HuH-7.5 (cell line): ENCODE measurements around the gene ZNF750.

Experiments used
- DNase-seq: peaks from one replicate; pipeline ENCODE4 v3.0.0; 2011; ENCODE audit warnings: low spot score

The ZNF750 gene

DNA sequence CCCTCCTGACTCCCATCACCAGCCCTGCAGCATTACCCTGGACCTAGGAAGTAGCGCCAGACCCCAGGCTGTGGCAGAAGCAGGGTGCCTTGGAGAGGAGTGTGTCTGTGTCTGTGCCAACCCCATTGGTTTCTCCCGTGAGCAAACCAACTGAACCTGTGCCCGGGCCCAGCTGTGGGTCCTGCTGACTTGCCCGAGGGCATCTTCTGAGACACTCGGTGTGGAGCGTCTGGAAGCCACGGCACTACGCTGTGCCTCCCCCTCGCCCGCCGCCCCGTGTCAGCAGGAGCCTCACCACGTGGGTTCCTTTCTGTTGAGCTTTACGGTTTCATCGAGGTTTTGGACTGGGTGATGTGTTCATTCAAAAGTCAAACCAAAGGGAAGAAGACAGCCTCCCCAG is 27.8 kb downstream of the ZNF750 start:
- no peak for DNase-seq

DNA sequence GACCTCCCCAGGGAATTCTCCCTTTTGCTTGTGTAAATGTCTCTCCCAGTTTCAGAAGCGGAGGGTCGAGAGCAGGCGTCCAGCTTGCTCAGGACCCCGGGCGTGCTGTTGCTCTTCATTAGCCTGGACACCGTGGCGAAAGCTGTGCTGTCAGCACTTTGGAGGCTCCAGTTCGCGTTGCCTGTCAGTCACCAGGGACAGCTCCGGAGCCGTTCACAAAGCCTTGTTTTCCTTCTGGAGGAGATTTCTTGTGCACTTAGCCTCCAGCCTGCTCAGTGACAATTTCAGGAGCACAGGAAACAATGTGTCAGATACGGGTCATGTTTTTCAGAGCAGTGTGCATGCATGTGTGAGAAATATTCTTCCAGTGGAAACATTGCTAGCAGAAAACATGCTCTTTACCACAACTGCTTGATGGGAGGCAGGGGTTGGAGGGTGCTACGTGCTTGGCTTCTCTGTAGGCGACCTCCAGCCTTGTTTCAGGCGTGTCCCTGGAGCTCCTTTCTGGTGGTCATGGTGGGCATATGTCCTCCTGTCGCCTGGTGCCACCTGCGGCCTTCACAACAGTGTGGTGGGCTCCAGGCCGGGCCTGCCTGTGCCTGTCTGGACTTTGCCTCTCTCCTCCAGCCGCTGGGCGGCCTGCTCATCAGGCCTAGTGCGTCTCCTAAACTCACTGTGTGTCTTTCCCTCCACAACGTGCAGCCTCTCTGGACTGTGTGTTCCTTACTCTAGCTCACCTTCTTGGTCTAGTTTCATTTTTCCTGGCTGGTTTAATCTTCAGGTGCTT is 29.0 kb downstream of the ZNF750 start:
- no peak for DNase-seq

DNA sequence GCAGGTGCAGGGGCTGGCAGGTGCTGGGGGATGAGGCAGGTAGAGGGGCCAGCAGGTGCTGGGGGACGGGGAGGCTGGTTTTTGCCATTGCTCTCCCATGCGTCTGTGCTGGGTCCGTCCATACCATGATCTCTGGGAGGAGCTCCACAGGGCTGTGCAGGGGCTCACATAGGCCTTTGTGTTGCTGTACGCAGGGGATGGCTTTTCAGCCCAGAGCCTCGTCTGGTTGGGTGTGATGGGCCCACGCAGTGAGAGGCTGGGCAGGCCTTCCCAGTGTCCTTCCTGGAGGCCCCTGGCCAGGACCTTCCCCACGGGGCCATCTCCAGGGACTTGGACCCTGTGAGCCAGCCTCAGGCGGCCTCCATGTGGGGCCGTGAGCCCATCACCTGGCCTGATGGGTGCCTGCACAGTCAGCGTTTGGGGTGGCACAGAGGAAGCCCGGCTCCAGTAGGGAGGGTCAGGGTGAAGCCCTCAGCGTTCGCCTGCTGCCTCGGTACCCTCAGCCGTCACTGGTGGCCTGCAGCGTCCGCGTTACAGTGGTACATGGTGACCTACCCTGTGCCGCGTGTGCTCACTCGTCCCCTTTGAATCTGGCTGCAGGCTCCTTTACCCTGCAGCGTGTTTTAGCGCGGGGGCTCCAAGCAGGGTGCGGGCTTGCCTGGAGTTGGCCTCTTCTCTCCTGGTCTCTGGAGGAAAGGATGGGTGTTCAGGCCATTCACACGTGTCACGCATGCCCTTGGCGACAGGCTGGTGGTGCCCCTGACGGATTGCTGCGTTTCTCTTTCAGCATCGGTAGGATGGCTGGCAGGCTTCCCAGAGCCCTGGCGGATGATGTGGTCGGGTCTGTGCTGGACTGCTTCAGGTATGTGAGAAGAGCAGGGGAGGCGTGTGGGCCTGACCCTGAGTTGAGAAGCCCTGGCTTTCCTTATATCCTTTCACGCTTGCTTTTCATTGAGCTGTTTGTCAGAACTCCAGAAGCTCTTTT is 30.6 kb downstream of the ZNF750 start:
- no peak for DNase-seq

DNA sequence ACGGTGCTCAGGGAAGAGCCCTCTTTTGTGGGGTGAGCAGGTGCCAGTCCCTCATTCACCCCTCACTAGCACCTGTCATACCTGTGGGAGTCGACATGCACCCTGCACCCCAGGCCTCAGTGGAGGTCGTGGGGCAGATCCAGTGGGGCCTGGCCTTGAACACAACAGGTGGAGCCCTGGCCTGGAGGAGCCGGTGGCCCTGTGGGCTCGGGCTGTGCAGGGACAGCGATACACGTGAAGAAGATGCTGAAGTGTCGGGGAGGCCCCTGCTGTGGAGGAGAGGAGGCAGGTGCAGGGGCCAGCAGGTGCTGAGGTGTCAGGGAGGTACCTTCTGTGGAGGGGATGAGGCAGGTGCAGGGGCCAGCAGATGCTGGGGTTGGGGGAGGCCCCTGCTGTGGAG is 31.8 kb downstream of the ZNF750 start:
- no peak for DNase-seq

DNA sequence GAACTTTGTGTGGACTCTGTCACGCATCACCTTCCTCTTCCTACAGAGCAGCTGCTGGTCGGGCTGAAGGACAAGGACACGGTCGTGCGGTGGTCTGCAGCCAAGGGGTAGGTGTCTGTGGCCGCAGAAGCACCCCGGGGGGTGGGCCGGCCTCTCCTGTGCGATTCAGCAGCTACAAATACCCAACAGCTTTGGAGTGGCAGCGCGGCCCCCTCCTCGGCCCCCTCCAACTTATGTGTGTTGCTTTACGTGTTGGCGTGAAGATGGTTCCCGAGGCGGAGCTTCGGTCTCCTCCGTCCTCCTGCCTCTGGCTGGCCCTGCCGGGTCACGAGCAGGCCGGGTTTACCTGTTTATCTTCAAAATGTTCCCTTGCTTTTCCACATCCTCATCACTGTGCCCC is 32.3 kb downstream of the ZNF750 start:
- no peak for DNase-seq

DNA sequence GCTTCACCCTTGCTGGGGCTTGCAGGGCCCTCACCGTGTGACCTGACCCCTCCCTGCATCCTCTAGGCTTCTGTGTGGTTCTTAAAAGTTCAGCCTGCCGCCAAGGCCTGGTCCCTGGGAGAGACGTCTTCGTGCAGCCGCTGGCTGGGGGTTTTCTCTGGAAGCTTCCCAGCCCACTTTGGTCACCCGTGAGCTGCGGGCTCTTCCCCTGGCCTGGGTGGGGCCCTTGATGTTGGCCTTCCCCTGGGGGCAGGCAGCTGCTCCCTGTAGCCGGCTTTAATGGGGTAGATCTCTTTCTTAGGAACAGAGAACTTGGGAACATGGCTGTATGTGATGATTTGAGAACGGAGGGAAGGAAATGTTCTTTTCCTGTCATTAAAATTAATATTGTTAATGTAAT is 32.7 kb downstream of the ZNF750 start:
- no peak for DNase-seq

DNA sequence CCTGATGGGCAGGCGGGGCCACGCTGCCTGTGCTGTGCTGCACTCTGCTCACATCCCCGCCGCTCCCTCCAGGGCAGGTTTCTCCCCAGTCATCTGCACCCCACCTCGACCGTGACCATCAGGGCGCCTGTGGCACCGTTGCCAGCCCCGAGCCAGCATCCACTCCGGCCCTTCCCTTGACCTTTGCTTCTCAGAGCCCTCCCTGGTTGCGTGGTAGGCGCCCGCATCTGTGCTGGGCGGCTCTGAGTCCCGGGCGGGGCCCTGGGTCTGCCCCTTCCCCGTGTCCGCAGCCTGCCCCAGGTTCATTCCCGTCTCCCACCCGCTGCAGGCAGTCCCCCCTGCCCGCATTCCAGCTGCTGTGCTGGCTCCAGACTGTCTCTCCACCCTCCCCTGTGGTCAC is 33.2 kb downstream of the ZNF750 start:
- no peak for DNase-seq

DNA sequence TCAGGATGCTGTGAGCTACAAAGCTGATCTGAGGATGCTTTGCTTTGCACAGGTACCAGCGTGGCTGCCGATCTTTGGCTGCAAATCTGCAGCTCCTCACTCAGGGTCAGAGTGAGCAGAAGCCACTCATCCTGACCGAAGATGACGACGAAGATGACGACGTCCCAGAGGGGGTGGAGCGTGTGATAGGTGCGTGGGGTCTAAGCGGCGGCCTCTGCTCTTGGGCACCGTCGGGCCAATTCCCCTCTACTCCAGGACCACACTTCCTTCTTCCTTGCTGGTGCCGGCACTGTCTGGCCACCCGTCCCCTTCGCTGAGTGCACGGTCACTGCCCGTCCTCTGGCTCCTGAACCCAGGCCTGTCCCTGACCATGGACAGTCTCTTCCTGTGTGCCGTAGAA is 34.0 kb downstream of the ZNF750 start:
- no peak for DNase-seq

DNA sequence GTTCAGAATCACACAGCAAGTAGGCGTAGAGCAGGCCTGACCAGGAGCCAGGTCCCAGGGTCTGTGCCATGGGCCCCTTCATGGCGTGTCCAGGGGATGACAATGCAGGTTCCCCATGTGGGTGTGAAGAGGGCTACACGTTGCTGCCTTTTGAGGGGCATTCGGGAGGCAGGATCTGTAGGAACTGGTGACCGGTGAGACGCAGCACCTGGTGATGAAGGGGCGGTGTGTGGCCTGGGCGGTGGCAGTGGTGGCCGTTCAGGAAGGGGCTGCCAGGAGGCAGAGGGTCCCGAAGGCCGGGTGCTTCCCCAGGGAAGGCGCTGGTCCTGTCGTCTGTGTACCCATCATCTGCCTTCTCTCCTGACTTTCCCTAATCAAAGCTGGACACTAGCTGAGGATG is 34.6 kb downstream of the ZNF750 start:
- DNase-seq, result no peak

DNA sequence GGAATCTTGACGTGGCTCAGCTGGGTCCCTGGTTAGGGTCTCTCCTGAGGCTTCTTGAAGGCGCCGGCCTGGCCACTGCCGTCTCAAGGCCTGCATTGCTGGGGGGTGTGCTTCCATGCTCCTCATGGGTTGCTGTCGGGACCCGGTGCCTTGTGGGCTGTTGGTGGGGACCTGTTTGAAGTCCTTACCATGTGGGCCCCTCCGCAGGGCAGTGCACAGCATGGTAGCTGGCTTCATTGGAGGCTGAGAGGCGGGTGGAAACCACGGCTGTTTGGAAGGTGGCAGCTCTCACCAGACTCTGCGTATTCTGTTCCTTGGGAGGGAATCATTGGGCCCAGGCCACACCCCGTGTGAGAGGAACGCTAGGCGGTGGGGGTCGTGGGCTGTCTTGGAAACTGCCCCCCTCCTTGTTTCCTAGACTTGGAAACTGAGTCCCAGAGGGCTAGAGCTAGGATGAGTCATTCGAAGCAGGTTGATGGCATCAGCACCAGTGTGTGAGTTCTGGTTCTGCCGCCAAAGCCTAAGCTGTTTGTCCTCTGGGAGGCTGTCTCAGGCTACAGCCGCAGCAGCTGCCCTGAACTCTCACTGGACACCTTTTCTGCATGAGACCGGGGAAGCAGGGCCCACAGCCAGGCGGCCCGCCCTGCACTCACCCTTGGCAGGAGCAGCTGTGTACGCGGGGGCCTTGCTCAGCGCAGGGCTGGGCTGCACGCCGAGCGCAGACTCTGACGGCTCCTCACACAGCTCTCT is 35.2 kb downstream of the ZNF750 start:
- DNase-seq, result no peak

DNA sequence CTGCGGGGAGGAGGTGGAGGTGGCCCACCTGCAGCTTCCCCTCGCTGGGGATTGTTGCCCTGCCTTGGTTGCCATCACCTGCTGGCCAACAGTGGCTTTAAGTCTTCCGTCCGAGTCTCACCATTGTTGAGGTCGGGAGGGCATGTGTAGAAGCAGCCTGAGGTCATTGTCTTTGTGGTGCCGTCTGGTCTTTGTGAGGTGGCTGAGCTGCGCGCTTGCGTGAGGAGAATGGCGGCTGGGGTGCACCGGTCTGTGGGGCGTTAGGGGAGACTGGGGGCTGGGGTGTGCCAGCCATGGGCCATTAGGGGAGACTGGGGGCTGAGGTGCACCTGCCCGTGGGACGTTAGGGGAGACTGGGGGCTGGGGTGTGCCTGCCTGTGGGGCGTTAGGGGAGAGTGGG is 36.2 kb downstream of the ZNF750 start:
- DNase-seq, result no peak

DNA sequence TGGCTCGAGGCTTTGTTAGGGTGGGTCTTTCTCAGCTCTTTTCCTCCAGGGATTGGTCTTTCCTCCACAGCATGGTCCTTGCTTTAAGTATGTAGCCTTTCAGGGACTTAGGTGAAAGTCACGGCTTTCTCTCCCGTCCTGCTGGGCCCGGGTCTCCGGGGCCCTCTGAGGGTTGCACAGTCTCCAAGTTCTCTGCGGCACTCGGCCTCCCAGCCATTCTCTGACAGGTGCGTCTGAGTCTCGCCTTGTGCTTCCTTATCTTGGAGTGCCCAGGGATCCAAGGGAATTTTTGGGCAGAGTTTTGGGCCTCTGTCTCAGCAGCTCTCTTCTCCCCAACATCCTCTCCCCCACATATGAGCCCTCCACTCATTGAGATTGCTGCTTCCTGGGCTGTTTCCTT is 36.6 kb downstream of the ZNF750 start:
- no peak for DNase-seq

DNA sequence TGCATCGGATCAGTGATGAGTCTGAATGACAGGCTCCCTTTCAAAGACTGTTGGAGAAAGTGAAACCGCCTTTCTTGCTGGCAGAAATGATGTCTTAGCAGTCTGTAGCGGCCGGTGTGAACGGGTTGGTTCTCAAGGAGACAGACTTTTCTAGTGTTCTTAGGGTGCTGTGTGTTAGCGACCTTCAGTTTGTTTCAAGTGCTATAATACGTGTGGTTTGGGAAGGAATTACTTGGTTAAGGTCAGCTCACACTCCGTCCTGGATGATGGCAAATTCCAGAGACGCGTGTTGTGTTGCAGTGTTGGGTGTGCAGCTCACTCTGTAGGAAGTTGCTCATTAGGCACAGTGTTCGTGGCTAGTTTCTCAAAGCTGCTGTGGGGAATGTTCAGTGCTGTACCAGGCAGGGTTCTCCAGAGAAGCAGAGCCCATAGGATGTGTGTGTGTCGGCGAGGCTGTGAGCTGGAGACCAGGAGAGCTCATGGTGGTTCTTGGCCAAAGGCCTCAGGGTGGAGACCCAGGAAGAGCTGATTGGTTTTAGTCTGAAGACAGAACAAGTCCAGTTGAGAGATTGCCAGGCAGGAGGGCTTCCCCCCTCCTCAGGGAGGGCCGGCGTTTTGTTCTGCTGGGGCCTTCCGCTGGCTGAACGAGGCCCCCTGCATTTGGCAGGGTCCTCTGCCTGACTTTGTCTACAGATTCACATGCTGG is 37.6 kb downstream of the ZNF750 start:
- no peak for DNase-seq

DNA sequence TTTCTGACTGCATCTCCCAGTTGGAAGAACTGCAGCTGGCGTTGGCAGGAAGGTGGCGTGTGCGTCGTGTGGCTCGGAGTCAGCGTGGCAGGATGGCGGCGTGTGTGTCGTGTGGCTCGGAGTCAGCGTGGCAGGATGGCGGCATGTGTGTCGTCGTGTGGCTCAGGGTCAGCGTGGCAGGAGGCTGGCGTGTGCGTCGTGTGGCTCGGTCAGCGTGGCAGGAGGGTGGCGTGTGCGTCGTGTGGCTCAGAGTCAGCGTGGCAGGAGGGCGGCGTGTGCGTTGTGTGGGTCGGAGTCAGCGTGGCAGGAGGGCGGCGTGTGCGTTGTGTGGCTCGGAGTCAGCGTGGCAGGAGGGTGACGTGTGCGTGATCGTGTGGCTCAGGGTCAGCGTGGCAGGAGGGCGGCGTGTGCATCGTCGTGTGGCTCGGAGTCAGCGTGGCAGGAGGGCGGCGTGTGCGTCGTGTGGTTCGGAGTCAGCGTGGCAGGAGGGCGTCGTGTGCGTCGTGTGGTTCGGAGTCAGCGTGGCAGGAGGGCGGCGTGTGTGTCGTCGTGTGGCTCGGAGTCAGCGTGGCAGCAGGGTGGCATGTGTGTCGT is 38.3 kb downstream of the ZNF750 start:
- no peak for DNase-seq

DNA sequence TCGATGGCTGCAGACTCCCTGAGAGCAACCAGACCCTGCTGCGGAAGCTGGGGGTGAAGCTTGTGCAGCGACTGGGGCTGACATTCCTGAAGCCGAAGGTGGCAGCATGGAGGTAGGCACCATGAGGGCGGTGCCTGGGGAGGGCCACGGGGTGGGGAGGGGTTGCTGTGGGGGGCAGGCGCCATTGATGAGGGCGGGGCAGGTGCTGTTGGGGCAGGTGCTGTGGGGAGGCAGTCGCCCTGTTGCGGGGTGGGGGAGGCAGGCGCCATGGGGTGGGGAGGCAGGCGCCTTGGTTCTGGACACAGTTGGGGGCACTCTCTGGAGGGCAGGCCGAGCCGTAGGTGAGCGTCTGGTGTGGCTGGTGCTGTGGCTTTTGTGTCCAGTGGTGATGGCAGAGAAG is 38.9 kb downstream of the ZNF750 start:
- no peak for DNase-seq

DNA sequence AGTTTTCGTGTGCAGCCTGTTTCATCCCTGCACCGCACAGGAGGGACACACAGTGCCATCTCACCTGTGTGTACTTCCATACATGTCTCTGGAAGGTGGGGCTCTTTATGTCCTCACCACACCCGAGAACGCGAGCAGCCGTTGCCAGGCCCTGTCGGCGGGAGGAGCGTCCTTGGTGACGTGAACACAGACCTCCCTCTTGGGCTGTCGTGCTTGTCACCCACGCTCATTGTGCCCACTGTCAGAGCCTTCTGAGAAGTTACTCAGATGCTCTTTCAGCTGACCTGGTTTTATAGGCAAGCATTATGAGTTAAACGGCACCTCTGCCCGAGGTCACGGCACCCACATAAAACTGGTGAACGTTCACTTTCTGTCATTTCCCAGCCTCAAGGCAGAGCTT is 40.2 kb downstream of the ZNF750 start:
- no peak for DNase-seq

DNA sequence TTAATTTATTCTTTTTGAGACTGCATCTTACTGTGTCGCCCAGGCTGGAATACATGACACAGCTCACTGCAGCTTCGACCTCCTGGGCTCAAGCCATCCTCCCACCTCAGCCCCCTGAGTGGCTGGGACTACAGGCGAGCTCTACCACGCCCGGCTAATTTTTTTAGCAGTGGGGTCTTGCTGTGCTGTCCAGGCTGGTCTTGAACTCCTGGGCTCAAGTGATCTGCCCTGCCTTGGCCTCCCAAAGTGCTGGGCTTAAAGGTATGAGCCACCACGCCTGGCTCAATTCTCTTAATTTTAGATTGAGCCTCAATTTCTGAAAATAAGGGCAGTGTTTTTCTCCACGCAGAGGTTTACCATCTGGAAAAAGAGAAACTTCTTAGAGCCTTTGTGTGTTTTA is 41.1 kb downstream of the ZNF750 start:
- DNase-seq, result no peak

DNA sequence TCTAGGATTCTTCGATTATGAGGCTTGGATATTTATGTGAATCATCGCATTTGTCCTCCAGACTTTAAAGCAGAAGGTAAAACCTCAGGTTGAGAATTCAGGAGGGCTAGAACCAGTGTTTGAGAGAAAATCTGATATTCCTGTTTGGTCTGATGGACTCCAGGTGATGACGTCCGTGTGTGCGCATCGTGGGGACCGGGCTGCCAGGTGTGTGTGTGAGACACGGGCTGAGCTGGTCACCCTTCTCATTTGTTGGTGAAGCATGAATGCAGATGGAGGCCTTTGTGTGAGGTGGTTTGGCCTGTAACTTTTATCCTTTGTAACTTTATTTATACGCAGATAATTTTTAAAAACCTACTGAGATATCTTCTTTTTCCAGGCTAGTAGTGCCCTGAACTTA is 42.8 kb downstream of the ZNF750 start:
- DNase-seq, result no peak

DNA sequence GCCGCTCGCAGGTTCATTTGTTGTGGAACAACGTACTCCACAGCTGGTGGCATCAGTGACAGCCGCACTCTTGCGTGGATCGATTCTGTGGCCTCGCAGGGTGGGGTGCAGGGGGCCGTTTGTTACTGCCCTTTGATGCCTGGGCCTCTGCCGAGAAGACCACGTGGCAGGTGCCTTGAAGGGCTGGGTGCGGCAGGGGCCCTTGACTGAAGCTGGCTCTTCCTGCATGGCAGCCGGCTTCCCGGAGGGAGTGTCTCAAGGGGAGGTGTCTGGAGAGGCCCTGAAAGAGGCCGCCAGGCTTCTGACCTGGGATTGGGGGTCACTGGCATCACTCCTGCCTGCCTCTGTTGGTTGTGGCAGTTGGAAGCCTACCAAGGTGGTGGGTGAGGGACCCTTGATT is 44.2 kb downstream of the ZNF750 start:
- DNase-seq, result no peak

DNA sequence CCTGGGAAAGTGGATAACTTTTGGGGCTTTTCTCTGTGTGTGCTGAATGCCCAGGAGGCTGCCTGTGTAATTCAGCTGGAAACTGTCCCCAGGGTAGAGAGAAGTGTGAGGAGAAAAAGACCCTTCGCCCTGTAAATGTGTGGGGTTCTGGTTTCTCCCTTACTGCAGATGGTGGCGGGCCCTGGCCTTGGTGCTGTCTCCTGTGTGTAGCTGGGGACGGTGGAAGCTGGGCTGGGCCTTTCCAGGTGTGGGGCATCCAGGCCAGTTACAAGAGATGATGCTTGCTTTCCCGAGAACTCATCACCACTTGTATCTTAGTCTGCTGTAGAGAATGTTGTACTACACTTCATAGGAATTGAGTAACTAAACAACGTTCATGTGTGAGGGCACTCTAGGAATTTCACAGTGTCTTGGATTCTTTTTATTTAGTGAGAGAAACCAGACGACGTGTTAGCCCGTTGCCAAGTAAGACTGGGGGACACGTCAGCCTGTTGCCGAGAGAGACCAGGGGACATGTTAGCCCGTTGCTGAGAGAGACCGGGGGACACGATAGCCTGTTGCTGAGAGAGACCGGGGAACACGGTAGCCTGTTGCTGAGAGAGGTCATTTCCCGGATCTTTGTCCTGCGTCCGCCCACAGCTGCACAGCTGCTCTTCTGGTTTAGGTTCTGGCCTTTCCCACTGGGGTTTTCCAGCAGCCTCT is 44.9 kb downstream of the ZNF750 start:
- no peak for DNase-seq
